Mammary epithelial cell (primary cell): ENCODE results near the gene LTB.

Experiments used
- EZH2 ChIP-seq: IDR thresholded peaks from 2 replicates; pipeline ENCODE4 v1.6.1; 2012; ENCODE audit warnings: low read length, inconsistent platforms, borderline replicate concordance
- TF ChIP-seq, protein P1 (sequence below), 2 donors: IDR thresholded peaks in 1 of 2; conservative IDR thresholded peaks in 1 of 2; 2 replicates each; pipeline ENCODE4 v1.5.1; 2011 to 2012; ENCODE audit warnings: inconsistent platforms in 2 of 2, low read length in 2 of 2, mild to moderate bottlenecking in 2 of 2, control low read depth in 1 of 2, low read depth in 1 of 2; ENCODE audit not compliant: insufficient read depth in 1 of 2; ENCODE audit errors: extremely low read depth in 1 of 2

- TF ChIP-seq, protein P1, sequence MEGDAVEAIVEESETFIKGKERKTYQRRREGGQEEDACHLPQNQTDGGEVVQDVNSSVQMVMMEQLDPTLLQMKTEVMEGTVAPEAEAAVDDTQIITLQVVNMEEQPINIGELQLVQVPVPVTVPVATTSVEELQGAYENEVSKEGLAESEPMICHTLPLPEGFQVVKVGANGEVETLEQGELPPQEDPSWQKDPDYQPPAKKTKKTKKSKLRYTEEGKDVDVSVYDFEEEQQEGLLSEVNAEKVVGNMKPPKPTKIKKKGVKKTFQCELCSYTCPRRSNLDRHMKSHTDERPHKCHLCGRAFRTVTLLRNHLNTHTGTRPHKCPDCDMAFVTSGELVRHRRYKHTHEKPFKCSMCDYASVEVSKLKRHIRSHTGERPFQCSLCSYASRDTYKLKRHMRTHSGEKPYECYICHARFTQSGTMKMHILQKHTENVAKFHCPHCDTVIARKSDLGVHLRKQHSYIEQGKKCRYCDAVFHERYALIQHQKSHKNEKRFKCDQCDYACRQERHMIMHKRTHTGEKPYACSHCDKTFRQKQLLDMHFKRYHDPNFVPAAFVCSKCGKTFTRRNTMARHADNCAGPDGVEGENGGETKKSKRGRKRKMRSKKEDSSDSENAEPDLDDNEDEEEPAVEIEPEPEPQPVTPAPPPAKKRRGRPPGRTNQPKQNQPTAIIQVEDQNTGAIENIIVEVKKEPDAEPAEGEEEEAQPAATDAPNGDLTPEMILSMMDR (conservative IDR thresholded peaks at IDR 0.05 in 1 of 2, IDR thresholded peaks at IDR 0.05 in 1 of 2; ENCODE audit: extremely low read depth in 1 of 2, insufficient read depth in 1 of 2, low read depth in 1 of 2, low read length in 2 of 2), result no peak
- TF ChIP-seq EZH2, result no peak
These were observed 3.8 kb upstream of the LTB start, which contains the start of gene LST1 for GRCh38 chr6:31586008-31586407.
